WTC11 (cell line): ENCODE measurements around the gene DOK4. TPM values are rescaled to one million over a fixed set of nuclear protein-coding genes. Genes with fewer than 3 reads are reported as not detected.

Source experiments
- ATAC-seq: fragments of 200-7000 bp; cut with Tn5 transposase; 2 replicates; pipeline ENCODE4 v1.10.0; 2021; ENCODE audit warnings: mild to moderate bottlenecking, moderate library complexity
- CTCF ChIA-PET: fragments of 300-600 bp; sonication (Branson Sonifier 250); formaldehyde crosslinking; loops from one replicate; lab custom pipeline; 2021; ENCODE audit warnings: antibody characterized with exemption; lab: Charles Lee
- POLR2A ChIA-PET: fragments of 350-600 bp; sonication (Branson Sonifier 250); formaldehyde crosslinking; loops from one replicate; lab custom pipeline; 2021; ENCODE audit warnings: antibody characterized with exemption; lab: Charles Lee
- DNase-seq: peaks from one replicate; pipeline ENCODE4 v3.0.0; 2021; ENCODE audit warnings: low spot score
- H3K27ac Mint-ChIP-seq: 2 replicates; pipeline ENCODE4 v1.8.0; 2021; ENCODE audit warnings: mixed read lengths
- H3K27me3 Mint-ChIP-seq: 2 replicates; pipeline ENCODE4 v1.8.0; 2021; ENCODE audit warnings: low read depth, mild to moderate bottlenecking, moderate library complexity, mixed read lengths
- H3K36me3 Mint-ChIP-seq: 2 replicates; pipeline ENCODE4 v1.8.0; 2021; ENCODE audit warnings: mixed read lengths
- H3K4me1 Mint-ChIP-seq: 2 replicates; pipeline ENCODE4 v1.8.0; 2022; ENCODE audit warnings: mixed read lengths
- H3K4me3 Mint-ChIP-seq: 2 replicates; pipeline ENCODE4 v1.8.0; 2021; ENCODE audit warnings: mild to moderate bottlenecking, moderate library complexity, mixed read lengths
- H3K9me3 Mint-ChIP-seq: 2 replicates; pipeline ENCODE4 v1.8.0; 2021; ENCODE audit warnings: mixed read lengths
- CREB1 ChIP-seq: sonication (generic); formaldehyde crosslinking; IDR thresholded peaks from 2 replicates; pipeline ENCODE4 v1.8.0; 2023; ENCODE audit warnings: mild to moderate bottlenecking, missing genetic modification reagents
- NFATC4 ChIP-seq: fragments of 250-450 bp; sonication (Bioruptor Pico); IDR thresholded peaks from 2 replicates; pipeline ENCODE4 v1.9.0; 2021; ENCODE audit warnings: mild to moderate bottlenecking
- NFE2L1 ChIP-seq: sonication (generic); formaldehyde crosslinking; IDR thresholded peaks from 2 replicates; pipeline ENCODE4 v1.8.1; 2023; ENCODE audit warnings: missing genetic modification reagents
- PRRX2 ChIP-seq: fragments of 250-450 bp; sonication (Bioruptor Pico); IDR thresholded peaks from 2 replicates; pipeline ENCODE4 v1.8.0; 2021; ENCODE audit warnings: mild to moderate bottlenecking
- TP53 ChIP-seq: sonication (generic); formaldehyde crosslinking; IDR thresholded peaks from 2 replicates; pipeline ENCODE4 v1.8.1; 2023; ENCODE audit warnings: mild to moderate bottlenecking, missing genetic modification reagents
- ZNF121 ChIP-seq: sonication (generic); formaldehyde crosslinking; IDR thresholded peaks from 2 replicates; pipeline ENCODE4 v1.8.0; 2023; ENCODE audit warnings: missing genetic modification reagents
- ZNF263 ChIP-seq: sonication (generic); formaldehyde crosslinking; IDR thresholded peaks from 2 replicates; pipeline ENCODE4 v1.8.1; 2022; ENCODE audit warnings: low read depth, mild to moderate bottlenecking, moderate library complexity, missing genetic modification reagents
- total RNA-seq: library from RNA; stranded (reverse); gene quantifications from 3 replicates; pipeline ENCODE4 v1.2.3, GENCODE V29; 2021
- TF ChIP-seq, protein P1 (sequence below): fragments of 250-450 bp; sonication (Bioruptor Pico); IDR thresholded peaks from 2 replicates; pipeline ENCODE4 v1.9.0; 2021; ENCODE audit warnings: mild to moderate bottlenecking
- TF ChIP-seq, protein P2 (sequence below): sonication (generic); formaldehyde crosslinking; IDR thresholded peaks from 2 replicates; pipeline ENCODE4 v1.8.0; 2023; ENCODE audit warnings: mild to moderate bottlenecking, missing genetic modification reagents
- TF ChIP-seq, protein P3 (sequence below): fragments of 250-450 bp; sonication (Bioruptor Pico); IDR thresholded peaks from 2 replicates; pipeline ENCODE4 v1.9.0; 2021; ENCODE audit warnings: moderate library complexity, mild to moderate bottlenecking, inconsistent platforms, borderline replicate concordance
- TF ChIP-seq, protein P4 (sequence below): fragments of 250-450 bp; sonication (Bioruptor Pico); IDR thresholded peaks from 2 replicates; pipeline ENCODE4 v1.9.0; 2021; ENCODE audit warnings: mild to moderate bottlenecking, borderline replicate concordance
- TF ChIP-seq, protein P5 (sequence below): sonication (generic); formaldehyde crosslinking; conservative IDR thresholded peaks from 2 replicates; pipeline ENCODE4 v1.8.1; 2022; ENCODE audit warnings: mild to moderate bottlenecking, missing genetic modification reagents
- TF ChIP-seq, protein P6 (sequence below): sonication (generic); formaldehyde crosslinking; IDR thresholded peaks from 2 replicates; pipeline ENCODE4 v1.8.1; 2022; ENCODE audit warnings: missing genetic modification reagents, borderline replicate concordance
- TF ChIP-seq, protein P7 (sequence below): sonication (generic); formaldehyde crosslinking; IDR thresholded peaks from 2 replicates; pipeline ENCODE4 v1.8.1; 2023; ENCODE audit warnings: mild to moderate bottlenecking, missing genetic modification reagents, moderate library complexity
- TF ChIP-seq, protein P8 (sequence below): sonication (generic); formaldehyde crosslinking; IDR thresholded peaks from 2 replicates; pipeline ENCODE4 v1.8.1; 2023; ENCODE audit warnings: mild to moderate bottlenecking, moderate library complexity, missing genetic modification reagents
- TF ChIP-seq, protein P9 (sequence below): sonication (generic); formaldehyde crosslinking; IDR thresholded peaks from 2 replicates; pipeline ENCODE4 v1.8.1; 2023; ENCODE audit warnings: mild to moderate bottlenecking, missing genetic modification reagents, moderate library complexity
- TF ChIP-seq, protein P10 (sequence below): sonication (generic); formaldehyde crosslinking; conservative IDR thresholded peaks from 2 replicates; pipeline ENCODE4 v1.8.1; 2023; ENCODE audit warnings: mild to moderate bottlenecking, low read depth, missing genetic modification reagents, moderate library complexity

DOK4 gene
- total RNA-seq, 1 experiment from 2014 or later: 25.0 TPM

DNA sequence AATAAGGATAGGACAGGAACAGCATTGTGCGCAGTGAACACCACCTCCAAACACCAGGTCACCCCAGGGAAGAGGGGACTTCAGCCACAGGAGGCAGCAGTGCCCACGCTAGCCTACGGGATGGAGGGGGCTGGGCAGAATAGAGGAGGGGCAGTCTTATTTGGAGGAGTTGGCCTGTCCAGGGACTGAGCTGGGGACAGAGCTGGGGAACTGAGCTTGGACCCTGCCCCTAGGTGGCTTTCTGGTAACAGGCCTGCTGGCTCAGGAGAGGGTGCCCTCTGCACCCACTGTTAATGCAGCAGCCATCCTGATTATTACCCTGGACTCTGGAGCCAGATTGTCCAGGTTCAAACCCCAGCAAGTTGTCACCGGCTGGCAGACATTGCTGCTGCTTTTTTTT lies 40.7 kb upstream of the DOK4 start (continued):
- TF ChIP-seq, protein P1, sequence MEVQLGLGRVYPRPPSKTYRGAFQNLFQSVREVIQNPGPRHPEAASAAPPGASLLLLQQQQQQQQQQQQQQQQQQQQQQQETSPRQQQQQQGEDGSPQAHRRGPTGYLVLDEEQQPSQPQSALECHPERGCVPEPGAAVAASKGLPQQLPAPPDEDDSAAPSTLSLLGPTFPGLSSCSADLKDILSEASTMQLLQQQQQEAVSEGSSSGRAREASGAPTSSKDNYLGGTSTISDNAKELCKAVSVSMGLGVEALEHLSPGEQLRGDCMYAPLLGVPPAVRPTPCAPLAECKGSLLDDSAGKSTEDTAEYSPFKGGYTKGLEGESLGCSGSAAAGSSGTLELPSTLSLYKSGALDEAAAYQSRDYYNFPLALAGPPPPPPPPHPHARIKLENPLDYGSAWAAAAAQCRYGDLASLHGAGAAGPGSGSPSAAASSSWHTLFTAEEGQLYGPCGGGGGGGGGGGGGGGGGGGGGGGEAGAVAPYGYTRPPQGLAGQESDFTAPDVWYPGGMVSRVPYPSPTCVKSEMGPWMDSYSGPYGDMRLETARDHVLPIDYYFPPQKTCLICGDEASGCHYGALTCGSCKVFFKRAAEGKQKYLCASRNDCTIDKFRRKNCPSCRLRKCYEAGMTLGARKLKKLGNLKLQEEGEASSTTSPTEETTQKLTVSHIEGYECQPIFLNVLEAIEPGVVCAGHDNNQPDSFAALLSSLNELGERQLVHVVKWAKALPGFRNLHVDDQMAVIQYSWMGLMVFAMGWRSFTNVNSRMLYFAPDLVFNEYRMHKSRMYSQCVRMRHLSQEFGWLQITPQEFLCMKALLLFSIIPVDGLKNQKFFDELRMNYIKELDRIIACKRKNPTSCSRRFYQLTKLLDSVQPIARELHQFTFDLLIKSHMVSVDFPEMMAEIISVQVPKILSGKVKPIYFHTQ (CRISPR knock-in tag): no peak
- TF ChIP-seq, protein P2, sequence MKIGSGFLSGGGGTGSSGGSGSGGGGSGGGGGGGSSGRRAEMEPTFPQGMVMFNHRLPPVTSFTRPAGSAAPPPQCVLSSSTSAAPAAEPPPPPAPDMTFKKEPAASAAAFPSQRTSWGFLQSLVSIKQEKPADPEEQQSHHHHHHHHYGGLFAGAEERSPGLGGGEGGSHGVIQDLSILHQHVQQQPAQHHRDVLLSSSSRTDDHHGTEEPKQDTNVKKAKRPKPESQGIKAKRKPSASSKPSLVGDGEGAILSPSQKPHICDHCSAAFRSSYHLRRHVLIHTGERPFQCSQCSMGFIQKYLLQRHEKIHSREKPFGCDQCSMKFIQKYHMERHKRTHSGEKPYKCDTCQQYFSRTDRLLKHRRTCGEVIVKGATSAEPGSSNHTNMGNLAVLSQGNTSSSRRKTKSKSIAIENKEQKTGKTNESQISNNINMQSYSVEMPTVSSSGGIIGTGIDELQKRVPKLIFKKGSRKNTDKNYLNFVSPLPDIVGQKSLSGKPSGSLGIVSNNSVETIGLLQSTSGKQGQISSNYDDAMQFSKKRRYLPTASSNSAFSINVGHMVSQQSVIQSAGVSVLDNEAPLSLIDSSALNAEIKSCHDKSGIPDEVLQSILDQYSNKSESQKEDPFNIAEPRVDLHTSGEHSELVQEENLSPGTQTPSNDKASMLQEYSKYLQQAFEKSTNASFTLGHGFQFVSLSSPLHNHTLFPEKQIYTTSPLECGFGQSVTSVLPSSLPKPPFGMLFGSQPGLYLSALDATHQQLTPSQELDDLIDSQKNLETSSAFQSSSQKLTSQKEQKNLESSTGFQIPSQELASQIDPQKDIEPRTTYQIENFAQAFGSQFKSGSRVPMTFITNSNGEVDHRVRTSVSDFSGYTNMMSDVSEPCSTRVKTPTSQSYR: no peak
- TF ChIP-seq NFE2L1 (CRISPR knock-in tag) (no peak), CREB1 (CRISPR knock-in tag) (no peak), ZNF263 (no peak)
- TF ChIP-seq, protein P3, sequence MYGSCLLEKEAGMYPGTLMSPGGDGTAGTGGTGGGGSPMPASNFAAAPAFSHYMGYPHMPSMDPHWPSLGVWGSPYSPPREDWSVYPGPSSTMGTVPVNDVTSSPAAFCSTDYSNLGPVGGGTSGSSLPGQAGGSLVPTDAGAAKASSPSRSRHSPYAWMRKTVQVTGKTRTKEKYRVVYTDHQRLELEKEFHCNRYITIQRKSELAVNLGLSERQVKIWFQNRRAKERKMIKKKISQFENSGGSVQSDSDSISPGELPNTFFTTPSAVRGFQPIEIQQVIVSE (CRISPR knock-in tag): no peak

DNA sequence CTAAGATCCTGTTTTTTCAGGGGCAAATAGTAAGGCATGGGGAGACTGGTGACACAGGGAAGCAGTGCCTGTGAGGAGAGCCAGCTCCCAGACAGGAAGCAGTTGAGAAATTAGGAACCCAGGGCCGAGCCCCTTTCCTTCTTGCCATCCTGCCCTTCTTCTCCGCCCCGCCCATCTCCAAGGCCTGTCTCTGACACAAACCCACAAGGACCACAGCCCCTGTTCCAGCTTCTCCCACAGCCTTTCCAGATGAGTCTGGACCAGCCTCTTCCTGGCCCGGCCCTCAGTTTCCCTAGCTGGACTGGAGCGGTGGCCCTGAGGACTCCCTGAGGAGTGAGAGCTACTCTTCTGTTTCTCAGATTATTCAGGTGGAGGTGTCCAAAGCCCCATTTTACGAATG lies 40.2 kb upstream of the DOK4 start:
- Mint-ChIP-seq H3K36me3 (no peaks in the 10 kb centered on the region), H3K9me3 (no peaks in the 10 kb centered on the region), H3K4me1 (peaks cover 38% of the 10 kb centered on the region), H3K4me3 (no peak overlapping the region), H3K27ac (no peak overlapping the region), H3K27me3 (peaks cover 29% of the 10 kb centered on the region)
- ATAC-seq (no peak), DNase-seq (no peak)
- ChIA-PET POLR2A (no interaction called here), CTCF (interaction anchor here (0.5 to 3.6 kb wide), 5 partner anchors 10 to 282 kb away, joined by 3 to 38 read pairs (median 9); partner anchors contain the start of genes ARL2BP, CCDC102A and POLR2C)
- TF ChIP-seq, protein P4, sequence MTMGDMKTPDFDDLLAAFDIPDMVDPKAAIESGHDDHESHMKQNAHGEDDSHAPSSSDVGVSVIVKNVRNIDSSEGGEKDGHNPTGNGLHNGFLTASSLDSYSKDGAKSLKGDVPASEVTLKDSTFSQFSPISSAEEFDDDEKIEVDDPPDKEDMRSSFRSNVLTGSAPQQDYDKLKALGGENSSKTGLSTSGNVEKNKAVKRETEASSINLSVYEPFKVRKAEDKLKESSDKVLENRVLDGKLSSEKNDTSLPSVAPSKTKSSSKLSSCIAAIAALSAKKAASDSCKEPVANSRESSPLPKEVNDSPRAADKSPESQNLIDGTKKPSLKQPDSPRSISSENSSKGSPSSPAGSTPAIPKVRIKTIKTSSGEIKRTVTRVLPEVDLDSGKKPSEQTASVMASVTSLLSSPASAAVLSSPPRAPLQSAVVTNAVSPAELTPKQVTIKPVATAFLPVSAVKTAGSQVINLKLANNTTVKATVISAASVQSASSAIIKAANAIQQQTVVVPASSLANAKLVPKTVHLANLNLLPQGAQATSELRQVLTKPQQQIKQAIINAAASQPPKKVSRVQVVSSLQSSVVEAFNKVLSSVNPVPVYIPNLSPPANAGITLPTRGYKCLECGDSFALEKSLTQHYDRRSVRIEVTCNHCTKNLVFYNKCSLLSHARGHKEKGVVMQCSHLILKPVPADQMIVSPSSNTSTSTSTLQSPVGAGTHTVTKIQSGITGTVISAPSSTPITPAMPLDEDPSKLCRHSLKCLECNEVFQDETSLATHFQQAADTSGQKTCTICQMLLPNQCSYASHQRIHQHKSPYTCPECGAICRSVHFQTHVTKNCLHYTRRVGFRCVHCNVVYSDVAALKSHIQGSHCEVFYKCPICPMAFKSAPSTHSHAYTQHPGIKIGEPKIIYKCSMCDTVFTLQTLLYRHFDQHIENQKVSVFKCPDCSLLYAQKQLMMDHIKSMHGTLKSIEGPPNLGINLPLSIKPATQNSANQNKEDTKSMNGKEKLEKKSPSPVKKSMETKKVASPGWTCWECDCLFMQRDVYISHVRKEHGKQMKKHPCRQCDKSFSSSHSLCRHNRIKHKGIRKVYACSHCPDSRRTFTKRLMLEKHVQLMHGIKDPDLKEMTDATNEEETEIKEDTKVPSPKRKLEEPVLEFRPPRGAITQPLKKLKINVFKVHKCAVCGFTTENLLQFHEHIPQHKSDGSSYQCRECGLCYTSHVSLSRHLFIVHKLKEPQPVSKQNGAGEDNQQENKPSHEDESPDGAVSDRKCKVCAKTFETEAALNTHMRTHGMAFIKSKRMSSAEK (CRISPR knock-in tag): no peak
- TF ChIP-seq, protein P5, sequence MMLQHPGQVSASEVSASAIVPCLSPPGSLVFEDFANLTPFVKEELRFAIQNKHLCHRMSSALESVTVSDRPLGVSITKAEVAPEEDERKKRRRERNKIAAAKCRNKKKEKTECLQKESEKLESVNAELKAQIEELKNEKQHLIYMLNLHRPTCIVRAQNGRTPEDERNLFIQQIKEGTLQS (CRISPR knock-in tag): no peak
- TF ChIP-seq ZNF121 (CRISPR knock-in tag) (no peak), CREB1 (CRISPR knock-in tag) (no peak), NFATC4 (CRISPR knock-in tag) (no peak), PRRX2 (CRISPR knock-in tag) (no peak), TP53 (CRISPR knock-in tag) (no peak)
- TF ChIP-seq, protein P6, sequence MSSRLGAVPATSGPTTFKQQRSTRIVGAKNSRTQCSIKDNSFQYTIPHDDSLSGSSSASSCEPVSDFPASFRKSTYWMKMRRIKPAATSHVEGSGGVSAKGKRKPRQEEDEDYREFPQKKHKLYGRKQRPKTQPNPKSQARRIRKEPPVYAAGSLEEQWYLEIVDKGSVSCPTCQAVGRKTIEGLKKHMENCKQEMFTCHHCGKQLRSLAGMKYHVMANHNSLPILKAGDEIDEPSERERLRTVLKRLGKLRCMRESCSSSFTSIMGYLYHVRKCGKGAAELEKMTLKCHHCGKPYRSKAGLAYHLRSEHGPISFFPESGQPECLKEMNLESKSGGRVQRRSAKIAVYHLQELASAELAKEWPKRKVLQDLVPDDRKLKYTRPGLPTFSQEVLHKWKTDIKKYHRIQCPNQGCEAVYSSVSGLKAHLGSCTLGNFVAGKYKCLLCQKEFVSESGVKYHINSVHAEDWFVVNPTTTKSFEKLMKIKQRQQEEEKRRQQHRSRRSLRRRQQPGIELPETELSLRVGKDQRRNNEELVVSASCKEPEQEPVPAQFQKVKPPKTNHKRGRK (CRISPR knock-in tag): no peak
- TF ChIP-seq, protein P7, sequence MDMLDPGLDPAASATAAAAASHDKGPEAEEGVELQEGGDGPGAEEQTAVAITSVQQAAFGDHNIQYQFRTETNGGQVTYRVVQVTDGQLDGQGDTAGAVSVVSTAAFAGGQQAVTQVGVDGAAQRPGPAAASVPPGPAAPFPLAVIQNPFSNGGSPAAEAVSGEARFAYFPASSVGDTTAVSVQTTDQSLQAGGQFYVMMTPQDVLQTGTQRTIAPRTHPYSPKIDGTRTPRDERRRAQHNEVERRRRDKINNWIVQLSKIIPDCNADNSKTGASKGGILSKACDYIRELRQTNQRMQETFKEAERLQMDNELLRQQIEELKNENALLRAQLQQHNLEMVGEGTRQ (CRISPR knock-in tag): no peak
- TF ChIP-seq, protein P8, sequence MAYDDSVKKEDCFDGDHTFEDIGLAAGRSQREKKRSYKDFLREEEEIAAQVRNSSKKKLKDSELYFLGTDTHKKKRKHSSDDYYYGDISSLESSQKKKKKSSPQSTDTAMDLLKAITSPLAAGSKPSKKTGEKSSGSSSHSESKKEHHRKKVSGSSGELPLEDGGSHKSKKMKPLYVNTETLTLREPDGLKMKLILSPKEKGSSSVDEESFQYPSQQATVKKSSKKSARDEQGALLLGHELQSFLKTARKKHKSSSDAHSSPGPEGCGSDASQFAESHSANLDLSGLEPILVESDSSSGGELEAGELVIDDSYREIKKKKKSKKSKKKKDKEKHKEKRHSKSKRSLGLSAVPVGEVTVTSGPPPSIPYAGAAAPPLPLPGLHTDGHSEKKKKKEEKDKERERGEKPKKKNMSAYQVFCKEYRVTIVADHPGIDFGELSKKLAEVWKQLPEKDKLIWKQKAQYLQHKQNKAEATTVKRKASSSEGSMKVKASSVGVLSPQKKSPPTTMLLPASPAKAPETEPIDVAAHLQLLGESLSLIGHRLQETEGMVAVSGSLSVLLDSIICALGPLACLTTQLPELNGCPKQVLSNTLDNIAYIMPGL (CRISPR knock-in tag): no peak
- TF ChIP-seq, protein P9, sequence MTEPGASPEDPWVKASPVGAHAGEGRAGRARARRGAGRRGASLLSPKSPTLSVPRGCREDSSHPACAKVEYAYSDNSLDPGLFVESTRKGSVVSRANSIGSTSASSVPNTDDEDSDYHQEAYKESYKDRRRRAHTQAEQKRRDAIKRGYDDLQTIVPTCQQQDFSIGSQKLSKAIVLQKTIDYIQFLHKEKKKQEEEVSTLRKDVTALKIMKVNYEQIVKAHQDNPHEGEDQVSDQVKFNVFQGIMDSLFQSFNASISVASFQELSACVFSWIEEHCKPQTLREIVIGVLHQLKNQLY (CRISPR knock-in tag): no peak
- TF ChIP-seq, protein P10, sequence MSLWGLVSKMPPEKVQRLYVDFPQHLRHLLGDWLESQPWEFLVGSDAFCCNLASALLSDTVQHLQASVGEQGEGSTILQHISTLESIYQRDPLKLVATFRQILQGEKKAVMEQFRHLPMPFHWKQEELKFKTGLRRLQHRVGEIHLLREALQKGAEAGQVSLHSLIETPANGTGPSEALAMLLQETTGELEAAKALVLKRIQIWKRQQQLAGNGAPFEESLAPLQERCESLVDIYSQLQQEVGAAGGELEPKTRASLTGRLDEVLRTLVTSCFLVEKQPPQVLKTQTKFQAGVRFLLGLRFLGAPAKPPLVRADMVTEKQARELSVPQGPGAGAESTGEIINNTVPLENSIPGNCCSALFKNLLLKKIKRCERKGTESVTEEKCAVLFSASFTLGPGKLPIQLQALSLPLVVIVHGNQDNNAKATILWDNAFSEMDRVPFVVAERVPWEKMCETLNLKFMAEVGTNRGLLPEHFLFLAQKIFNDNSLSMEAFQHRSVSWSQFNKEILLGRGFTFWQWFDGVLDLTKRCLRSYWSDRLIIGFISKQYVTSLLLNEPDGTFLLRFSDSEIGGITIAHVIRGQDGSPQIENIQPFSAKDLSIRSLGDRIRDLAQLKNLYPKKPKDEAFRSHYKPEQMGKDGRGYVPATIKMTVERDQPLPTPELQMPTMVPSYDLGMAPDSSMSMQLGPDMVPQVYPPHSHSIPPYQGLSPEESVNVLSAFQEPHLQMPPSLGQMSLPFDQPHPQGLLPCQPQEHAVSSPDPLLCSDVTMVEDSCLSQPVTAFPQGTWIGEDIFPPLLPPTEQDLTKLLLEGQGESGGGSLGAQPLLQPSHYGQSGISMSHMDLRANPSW (CRISPR knock-in tag): no peak
